Skeletal muscle cell (primary cell): ENCODE measurements around the gene TMEM259.

Experiments
- DNase-seq: peaks from one replicate; pipeline ENCODE4 v3.0.0-alpha.2; 2010; ENCODE audit warnings: low read depth
- H3K4me3 ChIP-seq: 2 replicates; pipeline ENCODE4 v1.5.1; 2011; ENCODE audit warnings: low read depth, mild to moderate bottlenecking, control low read depth, low read length, moderate library complexity

The TMEM259 gene

DNA sequence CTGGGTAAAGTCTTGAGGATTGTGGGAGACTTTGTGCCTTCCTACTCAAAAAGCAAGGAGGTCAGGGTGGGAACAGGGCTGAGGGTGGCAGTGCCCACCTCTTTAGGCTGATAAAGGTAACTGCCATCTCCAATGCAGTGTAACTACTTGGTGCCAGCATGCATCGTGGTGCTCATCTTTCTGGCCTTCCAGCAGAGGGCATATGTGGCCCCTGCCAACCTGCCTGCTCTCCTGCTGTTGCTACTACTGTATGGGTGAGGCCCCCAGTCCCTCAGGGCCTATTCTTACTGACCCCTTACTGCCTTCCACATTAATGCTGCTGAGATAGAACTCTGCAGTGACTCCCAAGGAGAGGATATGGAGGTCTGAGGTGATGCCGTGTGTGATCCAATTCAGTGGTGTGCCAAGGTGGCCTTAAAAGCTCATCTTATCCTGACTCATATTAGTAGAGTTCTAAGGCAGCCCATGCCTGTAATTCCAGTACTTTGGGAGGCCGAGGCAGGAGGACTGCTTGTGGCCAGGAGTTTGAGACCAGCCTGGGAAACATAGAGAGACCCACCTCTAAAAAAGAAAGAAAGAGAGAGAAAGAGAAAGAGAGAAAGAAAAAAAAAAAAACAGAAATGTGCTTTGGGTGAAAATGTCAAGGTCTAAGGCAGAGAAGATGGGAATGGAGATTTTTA is 36.4 kb upstream of the TMEM259 start:
- no peak overlapping the region for H3K4me3 ChIP-seq
- peak; percentile 39 for DNase-seq

DNA sequence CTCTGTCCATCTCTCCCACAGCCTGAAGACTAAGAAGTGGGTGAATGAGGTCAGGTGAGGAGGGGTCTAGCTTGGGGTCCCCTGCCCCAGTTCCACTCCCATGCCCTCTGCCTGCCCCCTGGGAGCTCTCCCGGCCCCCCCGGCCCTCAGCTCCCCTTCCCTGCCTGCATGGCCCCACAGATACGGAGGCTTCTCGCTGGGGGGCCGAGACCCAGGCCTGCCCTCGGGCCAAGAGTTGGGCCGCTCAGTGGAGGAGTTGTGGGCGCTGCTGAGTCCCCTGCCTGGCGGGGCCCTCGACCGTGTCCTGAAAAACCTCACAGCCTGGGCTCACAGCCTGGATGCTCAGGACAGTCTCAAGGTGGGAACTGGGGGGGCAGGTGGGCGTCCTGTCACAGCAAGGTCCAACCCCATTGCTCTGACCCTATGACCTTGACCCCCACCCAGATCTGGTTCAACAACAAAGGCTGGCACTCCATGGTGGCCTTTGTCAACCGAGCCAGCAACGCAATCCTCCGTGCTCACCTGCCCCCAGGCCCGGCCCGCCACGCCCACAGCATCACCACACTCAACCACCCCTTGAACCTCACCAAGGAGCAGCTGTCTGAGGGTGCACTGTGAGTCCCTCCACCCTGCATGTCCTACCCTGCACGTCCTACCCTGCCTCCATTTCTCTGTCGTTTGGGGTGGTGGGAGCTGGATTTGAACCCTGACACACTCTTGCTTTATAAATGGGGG is 35.1 kb upstream of the TMEM259 start:
- H3K4me3 ChIP-seq = no peak overlapping the region

DNA sequence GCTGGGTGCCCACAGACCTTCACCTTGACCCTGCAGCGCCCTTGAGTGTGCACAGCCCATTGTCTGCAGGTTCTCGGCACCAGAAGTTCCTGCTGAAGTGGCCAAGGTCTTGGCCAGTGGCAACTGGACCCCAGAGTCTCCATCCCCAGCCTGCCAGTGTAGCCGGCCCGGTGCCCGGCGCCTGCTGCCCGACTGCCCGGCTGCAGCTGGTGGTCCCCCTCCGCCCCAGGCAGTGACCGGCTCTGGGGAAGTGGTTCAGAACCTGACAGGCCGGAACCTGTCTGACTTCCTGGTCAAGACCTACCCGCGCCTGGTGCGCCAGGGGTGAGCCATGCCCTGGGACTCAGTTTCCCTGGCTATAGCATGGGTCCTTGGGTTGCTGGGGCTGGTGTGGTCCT is 34.1 kb upstream of the TMEM259 start:
- H3K4me3 ChIP-seq = no peak overlapping the region
- no peak for DNase-seq

More for the DNA sequence above, 35.1 kb upstream of the TMEM259 start:
- no peak for DNase-seq

DNA sequence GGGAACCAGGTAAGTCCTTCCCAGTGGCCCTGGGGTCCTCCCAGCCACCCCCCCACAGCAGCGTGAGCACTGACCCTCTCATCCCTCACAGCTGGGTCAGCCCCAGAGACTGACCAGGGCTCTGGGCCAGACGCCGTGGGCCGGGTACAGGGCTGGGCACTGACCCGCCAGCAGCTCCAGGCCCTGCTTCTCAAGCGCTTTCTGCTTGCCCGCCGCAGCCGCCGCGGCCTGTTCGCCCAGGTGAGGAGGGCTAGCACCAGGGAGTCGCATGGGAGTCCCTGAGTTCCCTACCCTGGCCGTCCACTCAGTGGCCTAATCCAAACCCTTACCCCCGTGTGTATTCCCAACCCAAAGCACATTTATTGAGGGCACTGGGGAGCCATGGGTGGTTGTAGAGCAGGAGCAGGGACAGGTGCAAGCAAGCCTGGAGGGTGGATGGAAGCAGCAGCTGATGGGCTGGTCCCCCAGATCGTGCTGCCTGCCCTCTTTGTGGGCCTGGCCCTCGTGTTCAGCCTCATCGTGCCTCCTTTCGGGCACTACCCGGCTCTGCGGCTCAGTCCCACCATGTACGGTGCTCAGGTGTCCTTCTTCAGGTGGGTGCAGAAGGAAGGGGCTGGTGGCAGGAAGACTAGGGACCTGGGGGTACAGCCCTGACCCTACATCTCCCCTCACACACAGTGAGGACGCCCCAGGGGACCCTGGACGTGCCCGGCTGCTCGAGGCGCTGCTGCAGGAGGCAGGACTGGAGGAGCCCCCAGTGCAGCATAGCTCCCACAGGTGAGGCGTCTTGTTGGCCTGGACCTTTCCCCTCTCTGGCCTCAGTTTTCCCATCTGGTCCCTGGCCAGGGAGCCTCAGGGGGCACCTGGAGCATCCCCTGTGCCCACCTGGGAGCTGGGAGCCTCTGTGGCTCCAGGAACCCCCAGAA is 33.4 kb upstream of the TMEM259 start:
- DNase-seq = no peak
- H3K4me3 ChIP-seq = no peak overlapping the region

DNA sequence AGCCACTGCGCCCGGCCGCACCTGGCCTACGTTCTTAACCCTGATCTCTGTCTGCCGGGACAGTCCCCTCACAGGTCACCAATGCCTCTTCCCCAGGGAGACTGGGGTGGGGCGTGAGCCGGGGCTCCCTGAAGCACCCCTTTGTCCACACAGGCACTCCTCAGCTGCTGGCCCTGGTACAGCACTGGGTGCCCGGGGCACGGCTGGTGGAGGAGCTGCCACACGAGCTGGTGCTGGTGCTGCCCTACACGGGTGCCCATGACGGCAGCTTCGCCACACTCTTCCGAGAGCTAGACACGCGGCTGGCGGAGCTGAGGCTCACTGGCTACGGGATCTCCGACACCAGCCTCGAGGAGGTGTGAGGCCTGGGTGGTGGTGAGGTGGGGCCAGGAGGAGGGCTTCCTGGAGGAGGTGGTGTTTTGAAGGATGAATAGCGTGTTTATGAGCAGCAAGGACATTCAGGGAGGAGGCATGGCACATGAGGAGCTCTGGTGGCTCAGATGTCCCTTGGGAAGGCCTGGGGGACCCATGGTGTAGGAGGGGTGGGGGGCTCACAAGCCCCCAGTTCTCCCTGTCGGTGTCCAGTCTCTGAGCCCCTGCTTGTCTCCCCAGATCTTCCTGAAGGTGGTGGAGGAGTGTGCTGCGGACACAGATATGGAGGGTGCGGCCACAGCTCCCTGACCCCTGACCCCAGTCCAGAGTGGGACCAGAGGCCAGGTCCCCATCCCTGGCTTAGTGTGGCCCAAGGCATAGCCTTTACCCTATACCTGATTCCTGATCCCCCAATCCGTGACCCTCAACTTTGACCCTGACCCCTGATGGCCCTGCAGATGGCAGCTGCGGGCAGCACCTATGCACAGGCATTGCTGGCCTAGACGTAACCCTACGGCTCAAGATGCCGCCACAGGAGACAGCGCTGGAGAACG is 32.5 kb upstream of the TMEM259 start:
- DNase-seq = no peak

DNA sequence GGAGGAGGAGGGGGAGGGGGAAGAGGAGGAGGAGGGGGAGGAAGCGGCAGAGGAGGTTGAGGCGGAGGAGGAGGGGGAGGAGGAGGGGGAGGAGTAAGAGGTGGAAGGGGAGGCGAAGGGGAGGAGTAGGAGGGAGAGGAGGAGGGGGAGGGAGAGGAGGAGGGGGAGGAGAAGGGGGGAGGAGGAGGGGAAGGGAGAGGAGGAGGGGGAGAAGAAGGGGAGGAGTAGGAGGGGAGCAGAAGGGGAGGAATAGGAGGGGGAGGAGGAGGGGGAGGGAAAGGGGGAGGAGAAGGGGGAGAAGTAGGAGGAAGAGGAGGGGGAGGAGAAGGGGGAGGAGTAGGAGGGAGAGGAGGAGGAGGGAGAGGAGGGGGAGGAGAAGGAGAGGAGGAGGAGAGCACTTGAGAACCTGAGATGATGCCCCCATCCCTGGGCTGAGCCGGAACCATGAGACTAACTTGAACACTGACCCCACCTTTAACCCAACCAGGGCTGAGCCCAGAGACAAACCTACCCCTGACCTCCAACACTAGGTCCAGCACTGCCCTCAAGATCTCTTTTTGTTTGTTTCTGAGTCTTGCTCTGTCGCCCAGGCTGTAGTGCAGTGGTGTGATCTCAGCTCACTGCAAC is 31.5 kb upstream of the TMEM259 start:
- DNase-seq = no peak
- no peak overlapping the region for H3K4me3 ChIP-seq

More for the DNA sequence above, 32.5 kb upstream of the TMEM259 start:
- H3K4me3 ChIP-seq = no peak overlapping the region

DNA sequence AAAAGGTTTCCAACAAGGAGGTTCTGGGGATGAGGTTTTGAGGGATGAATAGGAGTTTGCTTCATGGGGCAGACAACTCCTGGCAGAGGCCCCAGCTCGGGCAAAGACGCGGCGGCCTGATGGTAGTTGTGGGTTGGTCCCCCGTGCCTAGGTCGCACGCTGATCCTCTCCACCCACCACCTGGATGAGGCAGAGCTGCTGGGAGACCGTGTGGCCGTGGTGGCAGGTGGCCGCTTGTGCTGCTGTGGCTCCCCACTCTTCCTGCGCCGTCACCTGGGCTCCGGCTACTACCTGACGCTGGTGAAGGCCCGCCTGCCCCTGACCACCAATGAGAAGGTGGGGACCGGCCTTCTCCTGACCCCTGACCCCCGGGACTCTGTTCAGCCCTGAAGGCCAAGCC is 30.9 kb upstream of the TMEM259 start:
- DNase-seq = no peak
- H3K4me3 ChIP-seq = no peak overlapping the region

DNA sequence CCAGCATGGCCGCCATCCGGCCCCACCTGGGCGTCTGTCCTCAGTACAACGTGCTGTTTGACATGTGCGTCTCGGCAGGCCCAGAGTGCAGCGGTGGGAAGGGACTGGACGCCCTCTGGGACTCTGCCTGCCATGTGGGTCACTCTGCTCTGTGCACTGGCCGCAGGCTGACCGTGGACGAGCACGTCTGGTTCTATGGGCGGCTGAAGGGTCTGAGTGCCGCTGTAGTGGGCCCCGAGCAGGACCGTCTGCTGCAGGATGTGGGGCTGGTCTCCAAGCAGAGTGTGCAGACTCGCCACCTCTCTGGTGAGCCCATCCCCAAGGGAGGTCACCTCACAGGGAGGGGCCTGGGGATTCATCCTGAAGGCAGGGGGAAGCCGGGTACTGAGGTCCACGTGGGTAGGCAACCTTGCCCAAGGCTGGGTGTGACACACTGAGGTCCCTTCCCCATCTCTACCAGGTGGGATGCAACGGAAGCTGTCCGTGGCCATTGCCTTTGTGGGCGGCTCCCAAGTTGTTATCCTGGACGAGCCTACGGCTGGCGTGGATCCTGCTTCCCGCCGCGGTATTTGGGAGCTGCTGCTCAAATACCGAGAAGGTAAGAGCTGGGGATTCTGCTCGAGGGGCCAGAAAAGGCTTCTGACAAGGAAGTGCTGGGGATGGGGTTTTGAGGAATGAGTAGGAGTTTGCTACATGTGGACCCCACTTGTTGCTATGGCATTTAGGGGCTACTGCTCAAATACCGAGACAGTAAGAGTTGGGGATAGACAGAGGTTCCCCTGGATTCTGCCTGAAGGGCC is 30.3 kb upstream of the TMEM259 start:
- no peak overlapping the region for H3K4me3 ChIP-seq
- DNase-seq = no peak

DNA sequence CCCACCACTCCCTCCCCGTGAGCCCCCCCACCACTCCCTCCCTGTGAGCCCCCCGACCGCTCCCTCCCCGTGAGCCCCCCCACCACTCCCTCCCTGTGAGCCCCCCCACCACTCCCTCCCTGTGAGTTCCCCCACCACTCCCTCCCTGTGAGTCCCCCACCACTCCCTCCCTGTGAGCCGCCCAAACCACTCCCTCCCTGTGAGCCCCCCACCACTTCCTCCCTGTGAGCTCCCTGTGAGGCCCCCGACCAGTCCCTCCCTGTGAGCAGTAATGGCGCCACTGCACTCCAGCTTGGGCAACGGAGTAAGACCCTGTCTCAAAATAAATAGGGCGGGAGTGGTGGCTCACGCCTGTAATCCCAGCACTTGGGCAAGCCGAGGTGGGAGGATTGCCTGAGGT is 28.9 kb upstream of the TMEM259 start:
- no peak overlapping the region for H3K4me3 ChIP-seq
- DNase-seq = no peak

DNA sequence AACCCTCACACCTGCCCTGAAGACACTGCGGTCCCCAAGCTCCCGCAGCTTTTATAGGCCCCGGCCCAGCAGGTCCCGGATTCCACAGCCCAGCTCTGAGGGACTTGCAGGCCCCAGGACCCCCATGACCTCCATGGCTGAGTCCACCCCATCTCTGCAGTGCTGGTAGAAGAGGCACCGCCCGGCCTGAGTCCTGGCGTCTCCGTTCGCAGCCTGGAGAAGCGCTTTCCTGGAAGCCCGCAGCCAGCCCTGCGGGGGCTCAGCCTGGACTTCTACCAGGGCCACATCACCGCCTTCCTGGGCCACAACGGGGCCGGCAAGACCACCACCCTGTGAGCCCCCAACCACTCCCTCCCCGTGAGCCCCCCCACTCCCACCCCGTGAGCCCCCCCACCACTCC is 28.2 kb upstream of the TMEM259 start:
- H3K4me3 ChIP-seq = no peak overlapping the region
- DNase-seq = no peak

DNA sequence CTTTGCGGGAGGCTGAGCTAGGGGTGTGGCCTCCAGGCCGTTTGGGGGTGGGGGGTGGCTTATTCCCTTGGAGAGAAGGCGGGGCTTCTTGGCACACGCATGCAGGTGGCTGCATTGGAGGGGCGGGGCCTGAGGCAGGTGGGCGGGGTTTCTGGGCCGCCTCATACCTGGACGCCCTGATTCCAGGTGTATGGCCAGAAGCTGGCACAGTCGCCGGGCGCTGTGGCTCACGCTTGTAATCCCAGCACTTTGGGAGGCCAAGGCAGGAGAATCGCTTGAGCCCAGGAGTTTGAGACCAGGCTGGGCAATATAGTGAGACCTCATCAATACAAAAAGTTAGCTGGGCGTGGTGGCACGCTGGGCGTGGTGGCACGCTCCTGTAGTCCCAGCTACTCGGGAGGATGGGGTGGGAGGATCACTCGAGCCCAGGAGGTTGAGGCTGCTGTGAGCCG is 26.8 kb upstream of the TMEM259 start:
- DNase-seq = no peak
- no peak overlapping the region for H3K4me3 ChIP-seq

DNA sequence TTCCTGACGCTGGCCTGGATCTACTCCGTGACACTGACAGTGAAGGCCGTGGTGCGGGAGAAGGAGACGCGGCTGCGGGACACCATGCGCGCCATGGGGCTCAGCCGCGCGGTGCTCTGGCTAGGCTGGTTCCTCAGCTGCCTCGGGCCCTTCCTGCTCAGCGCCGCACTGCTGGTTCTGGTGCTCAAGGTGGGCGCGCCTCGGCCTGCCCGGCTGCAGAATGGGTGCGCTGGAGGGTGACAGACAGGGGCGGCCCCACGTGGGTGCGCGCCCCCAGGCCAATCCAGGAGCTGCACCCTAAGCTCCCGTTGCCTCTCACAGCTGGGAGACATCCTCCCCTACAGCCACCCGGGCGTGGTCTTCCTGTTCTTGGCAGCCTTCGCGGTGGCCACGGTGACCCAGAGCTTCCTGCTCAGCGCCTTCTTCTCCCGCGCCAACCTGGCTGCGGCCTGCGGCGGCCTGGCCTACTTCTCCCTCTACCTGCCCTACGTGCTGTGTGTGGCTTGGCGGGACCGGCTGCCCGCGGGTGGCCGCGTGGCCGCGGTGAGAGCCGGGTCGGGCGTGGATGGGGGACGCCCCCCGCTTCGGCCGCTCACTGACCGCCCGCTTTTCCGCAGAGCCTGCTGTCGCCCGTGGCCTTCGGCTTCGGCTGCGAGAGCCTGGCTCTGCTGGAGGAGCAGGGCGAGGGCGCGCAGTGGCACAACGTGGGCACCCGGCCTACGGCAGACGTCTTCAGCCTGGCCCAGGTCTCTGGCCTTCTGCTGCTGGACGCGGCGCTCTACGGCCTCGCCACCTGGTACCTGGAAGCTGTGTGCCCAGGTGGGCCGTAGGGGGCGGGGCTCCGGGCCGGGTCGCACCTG is 26.1 kb upstream of the TMEM259 start:
- H3K4me3 ChIP-seq = no peak overlapping the region
- DNase-seq = no peak

DNA sequence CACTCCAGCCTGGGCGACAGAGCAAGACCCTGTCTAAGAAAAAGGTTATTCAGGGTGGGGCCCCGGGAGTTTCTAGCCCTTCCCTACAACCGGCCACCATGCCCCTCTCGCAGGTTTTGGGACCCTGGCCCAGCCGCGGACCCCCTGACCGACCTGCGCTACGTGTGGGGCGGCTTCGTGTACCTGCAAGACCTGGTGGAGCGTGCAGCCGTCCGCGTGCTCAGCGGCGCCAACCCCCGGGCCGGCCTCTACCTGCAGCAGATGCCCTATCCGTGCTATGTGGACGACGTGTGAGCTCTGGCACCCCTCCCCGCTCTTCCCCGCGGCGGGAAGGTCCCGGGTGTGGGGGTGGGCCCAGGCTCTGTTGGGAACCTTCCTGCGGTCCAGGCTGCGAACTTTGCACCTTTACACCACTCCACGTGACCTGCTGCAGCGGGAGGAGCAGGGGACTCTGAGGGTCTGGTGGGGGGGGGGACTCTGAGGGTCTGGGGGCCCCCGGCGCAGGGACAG is 25.2 kb upstream of the TMEM259 start:
- no peak for DNase-seq
- no peak overlapping the region for H3K4me3 ChIP-seq

DNA sequence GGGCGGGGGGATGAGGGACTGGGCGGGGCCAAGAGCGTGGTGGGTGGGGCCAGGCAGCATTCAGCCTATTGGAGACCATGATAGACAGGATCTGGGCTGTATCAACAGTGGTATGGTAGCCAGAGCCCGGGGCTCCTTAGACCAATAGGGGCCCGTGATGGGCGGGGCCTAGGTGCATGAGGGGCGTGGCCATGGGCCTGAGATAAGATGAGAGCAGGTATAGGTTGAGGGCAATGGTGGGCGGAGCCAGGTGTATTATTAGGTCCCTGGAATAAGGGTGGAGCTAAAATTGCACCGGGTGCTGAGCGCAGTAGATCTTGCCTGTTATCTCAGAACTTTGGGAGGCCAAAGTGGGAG is 24.3 kb upstream of the TMEM259 start:
- DNase-seq = no peak

DNA sequence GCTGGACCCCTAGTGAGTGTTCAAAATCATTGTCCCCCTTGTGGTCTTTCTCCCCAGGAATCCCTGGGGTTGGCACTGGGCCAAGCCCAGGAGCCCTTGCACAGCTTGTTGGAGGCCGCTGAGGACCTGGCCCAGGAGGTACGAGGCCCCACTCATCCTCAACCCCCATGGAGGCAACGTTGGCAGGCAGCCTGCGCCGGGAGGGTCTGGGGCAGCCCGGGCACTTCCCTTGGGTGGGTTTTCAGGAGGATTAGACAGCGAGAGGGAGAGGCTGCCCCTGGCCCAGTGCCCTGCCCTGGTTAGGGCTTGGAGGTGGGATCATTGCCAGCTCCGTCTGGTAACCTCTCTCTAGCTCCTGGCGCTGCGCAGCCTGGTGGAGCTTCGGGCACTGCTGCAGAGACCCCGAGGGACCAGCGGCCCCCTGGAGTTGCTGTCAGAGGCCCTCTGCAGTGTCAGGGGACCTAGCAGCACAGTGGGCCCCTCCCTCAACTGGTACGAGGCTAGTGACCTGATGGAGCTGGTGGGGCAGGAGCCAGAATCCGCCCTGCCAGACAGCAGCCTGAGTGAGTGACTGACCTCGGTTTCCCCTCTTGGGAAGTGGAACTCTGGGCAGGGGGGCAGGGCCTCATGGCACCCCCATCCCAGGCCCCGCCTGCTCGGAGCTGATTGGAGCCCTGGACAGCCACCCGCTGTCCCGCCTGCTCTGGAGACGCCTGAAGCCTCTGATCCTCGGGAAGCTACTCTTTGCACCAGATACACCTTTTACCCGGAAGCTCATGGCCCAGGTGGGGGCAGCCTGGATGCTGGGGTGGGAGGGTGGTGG is 22.0 kb upstream of the TMEM259 start:
- DNase-seq = no peak
- H3K4me3 ChIP-seq = no peak overlapping the region

More for the DNA sequence above, 24.3 kb upstream of the TMEM259 start:
- no peak overlapping the region for H3K4me3 ChIP-seq
